Kidney epithelial cell (primary cell): ENCODE measurements around the gene SAMD5. TPM values are rescaled to one million over a fixed set of nuclear protein-coding genes. Genes with fewer than 3 reads are reported as not detected.

ENCODE experiments used
- DNase-seq: peaks from one replicate; pipeline ENCODE4 v3.0.0-alpha.2; 2010; ENCODE audit warnings: low read depth
- H3K27me3 ChIP-seq: 2 replicates; pipeline ENCODE4 v1.6.0; 2011; ENCODE audit warnings: low read length; ENCODE audit not compliant: control insufficient read depth, insufficient read depth
- H3K36me3 ChIP-seq: 2 replicates; pipeline ENCODE4 v1.5.1; 2011; ENCODE audit warnings: low read length; ENCODE audit not compliant: control insufficient read depth, insufficient read depth
- H3K4me3 ChIP-seq: 2 replicates; pipeline ENCODE4 v1.5.1; 2011; ENCODE audit warnings: low read depth, mild to moderate bottlenecking, control low read depth, low read length
- CTCF ChIP-seq: IDR thresholded peaks from 2 replicates; pipeline ENCODE4 v1.5.1; 2011; ENCODE audit warnings: mild to moderate bottlenecking, moderate library complexity, low read length, control low read depth, inconsistent platforms; ENCODE audit not compliant: insufficient read depth, poor library complexity, severe bottlenecking
- total RNA-seq: library from RNA; depleted of rRNA; stranded (reverse); fragments of >200 nt; gene quantifications from 2 replicates; pipeline ENCODE4 v1.2.3, GENCODE V29; 2015

Gene SAMD5
- total RNA-seq, result 4.9 and 6.1 TPM in 2 replicates

- Histone ChIP-seq H3K27me3 (peaks cover 6% of the 10 kb centered on the region), H3K36me3 (no peaks in the 10 kb centered on the region), H3K4me3 (peak within 1 kb of the TSS; percentile 54)
- DNase-seq, result no peak
- TF ChIP-seq CTCF, result no peak
Observed at GRCh38 chr6:147508042-147508865, at the start of gene SAMD5. SAMD5 (plus strand) TSS chr6:147508690; CDS start chr6:147508929, 239 bp downstream.

- Histone ChIP-seq H3K36me3 (no peaks in the 10 kb centered on the region), H3K4me3 (no peak overlapping the region), H3K27me3 (no peaks in the 10 kb centered on the region)
- no peak for TF ChIP-seq CTCF
- no peak for DNase-seq
Observed at GRCh38 chr6:147459780-147460179, 48.7 kb upstream of the SAMD5 start.

DNA sequence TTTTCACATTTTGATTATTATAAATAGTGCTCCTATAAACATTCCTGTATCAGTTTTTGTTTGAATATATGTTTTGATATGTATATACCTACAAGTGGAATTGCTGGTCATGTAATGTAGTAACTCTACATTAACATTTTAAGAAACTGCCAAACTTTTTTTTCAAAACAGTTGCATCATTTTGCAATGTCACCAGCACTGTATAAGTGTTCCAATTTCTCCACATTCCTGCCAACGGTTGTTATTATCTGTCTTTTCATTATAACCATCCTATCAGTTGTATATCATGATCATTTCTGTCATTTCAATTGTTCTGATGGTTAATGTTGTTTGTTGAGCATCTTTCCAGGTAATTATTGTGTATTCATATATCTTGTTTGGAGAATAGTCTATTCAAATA lies 44.8 kb upstream of the SAMD5 start:
- DNase-seq, result no peak
- H3K27me3 ChIP-seq, result no peaks in the 10 kb centered on the region
- H3K36me3 ChIP-seq, result no peaks in the 10 kb centered on the region
- no peak overlapping the region for H3K4me3 ChIP-seq
- TF ChIP-seq CTCF, result no peak

- H3K4me3 ChIP-seq, result no peak overlapping the region
- DNase-seq, result no peak
- TF ChIP-seq CTCF, result no peak
- H3K36me3 ChIP-seq, result no peaks in the 10 kb centered on the region
- no peaks in the 10 kb centered on the region for H3K27me3 ChIP-seq
Observed at GRCh38 chr6:147467428-147467827, 41.1 kb upstream of the SAMD5 start.

GRCh38 chr6:147467886-147468285 lies 40.6 kb upstream of the SAMD5 start:
- Histone ChIP-seq H3K27me3 (no peaks in the 10 kb centered on the region), H3K36me3 (no peaks in the 10 kb centered on the region), H3K4me3 (no peak overlapping the region)
- no peak for DNase-seq
- TF ChIP-seq CTCF, result no peak

- Histone ChIP-seq H3K36me3 (no peaks in the 10 kb centered on the region), H3K27me3 (no peaks in the 10 kb centered on the region), H3K4me3 (no peak overlapping the region)
- no peak for DNase-seq
- no peak for TF ChIP-seq CTCF
Observed at GRCh38 chr6:147468634-147469033, 39.9 kb upstream of the SAMD5 start.
